Suppressor macrophage treated with lipopolysaccharide for 1 hour (primary cell): Measurements from ENCODE around the gene CLHC1.
"Not testable (repeated sequence)": the region's sequence is repeated elsewhere in the genome, so short reads cannot be mapped to it uniquely, and the experiment has no call there.

Experiments used
- DNase-seq, 3 donors: peaks; one replicate each; pipeline ENCODE4 v3.0.0-alpha.2; 2020 to 2022

The CLHC1 gene

GRCh38 chr2:55231546-55232083, 478 bp downstream of the CLHC1 start:
- DNase-seq = peak; percentile 30 to 32 (median 32)

GRCh38 chr2:55230551-55230950, 1.5 kb downstream of the CLHC1 start:
- no peak for DNase-seq

- no peak for DNase-seq
Observed at GRCh38 chr2:55229221-55229620, 2.9 kb downstream of the CLHC1 start.

- DNase-seq = no peak
Observed at GRCh38 chr2:55228226-55228563, 3.9 kb downstream of the CLHC1 start.

- peak; percentile 44 to 70 (median 69) for DNase-seq
Observed at GRCh38 chr2:55227437-55228225, 4.5 kb downstream of the CLHC1 start.

GRCh38 chr2:55225481-55226020, 6.5 kb downstream of the CLHC1 start:
- DNase-seq = no peak

GRCh38 chr2:55224761-55225261, 7.3 kb downstream of the CLHC1 start:
- DNase-seq = no peak

- no peak for DNase-seq
Observed at GRCh38 chr2:55223958-55224760, 7.9 kb downstream of the CLHC1 start.

GRCh38 chr2:55213822-55214221, 18.3 kb downstream of the CLHC1 start:
- DNase-seq = no peak

GRCh38 chr2:55204950-55205349, 27.1 kb downstream of the CLHC1 start:
- no peak for DNase-seq

GRCh38 chr2:55204536-55204935, 27.6 kb downstream of the CLHC1 start:
- DNase-seq = no peak

GRCh38 chr2:55200416-55200815, 31.7 kb downstream of the CLHC1 start:
- no peak for DNase-seq

GRCh38 chr2:55196526-55196925, 35.6 kb downstream of the CLHC1 start:
- no peak for DNase-seq

GRCh38 chr2:55191888-55192287, 40.2 kb downstream of the CLHC1 start:
- DNase-seq = not testable (repeated sequence)

GRCh38 chr2:55186837-55187236, 45.3 kb downstream of the CLHC1 start:
- DNase-seq = not testable (repeated sequence)

GRCh38 chr2:55180374-55180773, 51.7 kb downstream of the CLHC1 start:
- DNase-seq = no peak

GRCh38 chr2:55176094-55176415, 56.0 kb downstream of the CLHC1 start:
- no peak for DNase-seq

GRCh38 chr2:55175254-55176093, 56.6 kb downstream of the CLHC1 start:
- peak; percentile 49 to 84 (median 82) for DNase-seq

- no peak for DNase-seq
Observed at GRCh38 chr2:55173438-55174054, 58.5 kb downstream of the CLHC1 start.

- no peak for DNase-seq
Observed at GRCh38 chr2:55169915-55170314, 62.2 kb downstream of the CLHC1 start.

- no peak for DNase-seq
Observed at GRCh38 chr2:55169359-55169758, 62.7 kb downstream of the CLHC1 start.
